ENCODE data around the gene CEMP1. TPM values are rescaled to one million over a fixed set of nuclear protein-coding genes. Genes with fewer than 3 reads are reported as not detected.

Gene CEMP1
- total RNA-seq, 1 donor from 2014 or later = not detected

- Histone ChIP-seq H3K27me3 (ENCODE audit: control insufficient read depth, insufficient read depth, low read length) (no peaks in the 10 kb centered on the region), H3K36me3 (ENCODE audit: control insufficient read depth, insufficient read depth, low read length) (peaks cover 9% of the 10 kb centered on the region), H3K4me3 (ENCODE audit: low read depth, low read length) (peak within 1 kb of the TSS; percentile 97)
- FAIRE-seq (no peak), DNase-seq (ENCODE audit: low read depth) (peak; percentile 70)
- no peak for TF ChIP-seq CTCF (IDR thresholded peaks at IDR 0.05; ENCODE audit: insufficient read depth, low read length, severe bottlenecking)
Measured at GRCh38 chr16:2513405-2514332, 17.5 kb downstream of the CEMP1 start, which contains the start of gene ATP6V0C. Gene ATP6V0C (plus strand): TSS chr16:2513952. CDS start chr16:2514104, 152 bp downstream.

DNA sequence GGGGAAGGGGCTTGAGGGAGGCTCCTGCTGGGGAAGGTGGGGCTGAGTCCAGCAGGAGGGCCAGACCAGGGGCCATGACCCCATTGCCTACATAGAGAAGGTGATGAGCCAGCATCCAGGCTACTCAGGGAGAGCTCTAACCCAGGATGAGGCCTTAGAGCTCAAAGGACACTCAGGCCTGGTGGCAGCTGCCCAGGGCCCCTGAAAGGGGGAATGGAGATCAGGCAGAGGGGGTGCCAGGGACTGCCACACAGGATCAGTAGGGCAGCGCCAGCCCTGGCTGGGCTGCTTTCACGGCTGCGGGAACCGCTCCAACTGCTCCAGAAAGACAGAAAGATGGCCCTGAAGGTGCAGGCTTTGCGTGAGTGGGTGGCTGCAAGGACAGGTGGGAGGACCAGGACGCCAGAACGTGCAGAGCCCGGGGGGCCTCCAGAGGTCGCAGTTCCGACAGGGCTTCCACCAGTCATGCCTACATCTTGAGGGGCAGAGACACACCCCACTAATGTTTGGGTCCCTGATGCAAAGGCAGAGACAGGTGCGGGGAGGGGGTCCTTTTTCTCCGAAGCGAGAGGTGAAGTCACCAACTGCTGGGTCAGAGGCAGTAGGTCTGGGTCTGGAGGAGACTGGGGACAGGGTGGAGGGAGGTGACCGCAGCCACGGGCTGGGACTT lies 18.3 kb downstream of the CEMP1 start:
- DNase-seq (ENCODE audit: low read depth) (no peak), FAIRE-seq (no peak)
- Histone ChIP-seq H3K27me3 (ENCODE audit: control insufficient read depth, insufficient read depth, low read length) (no peaks in the 10 kb centered on the region), H3K4me3 (ENCODE audit: low read depth, low read length) (peak overlapping the region; percentile 97), H3K36me3 (ENCODE audit: control insufficient read depth, insufficient read depth, low read length) (peaks cover 7% of the 10 kb centered on the region)
- TF ChIP-seq CTCF (IDR thresholded peaks at IDR 0.05; ENCODE audit: insufficient read depth, low read length, severe bottlenecking) = no peak

DNA sequence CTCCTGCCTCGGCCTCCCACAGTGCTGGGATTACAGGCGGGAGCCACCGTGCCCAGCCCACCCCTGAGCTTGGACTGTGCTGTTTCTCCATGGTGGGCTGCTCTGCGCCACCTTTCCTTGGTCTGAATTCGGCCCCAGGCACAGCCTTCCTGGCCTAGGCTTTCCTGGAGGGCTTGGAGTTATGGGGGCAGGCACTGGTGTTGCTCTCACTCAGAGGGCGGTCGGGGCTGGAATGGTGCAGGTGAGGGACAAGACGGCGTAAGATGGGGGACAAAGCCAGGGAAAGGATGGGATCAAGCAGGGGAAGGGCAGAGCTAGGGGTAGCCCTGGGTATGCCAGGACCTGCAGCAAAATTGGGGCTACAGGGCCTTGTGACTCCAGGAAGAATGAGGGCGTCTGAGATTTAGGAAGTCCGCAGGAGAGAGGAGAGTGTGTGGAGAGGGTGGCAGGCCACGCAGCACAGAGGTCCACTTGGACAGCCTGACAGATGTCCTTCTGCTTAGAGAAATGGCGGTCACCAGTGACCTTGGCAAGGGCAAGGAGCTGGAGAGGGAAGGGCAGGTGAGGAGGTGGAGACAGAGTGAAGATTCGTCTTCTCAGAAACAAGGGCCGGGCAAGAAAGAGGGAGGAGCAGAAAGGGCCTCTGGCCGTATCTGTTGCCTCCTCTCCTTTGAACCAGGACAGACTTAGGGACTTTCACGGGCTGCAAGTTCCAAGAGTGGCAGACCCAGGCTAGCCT lies 19.0 kb downstream of the CEMP1 start:
- Histone ChIP-seq H3K36me3 (ENCODE audit: control insufficient read depth, insufficient read depth, low read length) (peaks cover 7% of the 10 kb centered on the region), H3K4me3 (ENCODE audit: low read depth, low read length) (no peak overlapping the region), H3K27me3 (ENCODE audit: control insufficient read depth, insufficient read depth, low read length) (no peaks in the 10 kb centered on the region)
- no peak for TF ChIP-seq CTCF (IDR thresholded peaks at IDR 0.05; ENCODE audit: insufficient read depth, low read length, severe bottlenecking)
- no peak for DNase-seq (ENCODE audit: low read depth)
- FAIRE-seq = no peak

DNA sequence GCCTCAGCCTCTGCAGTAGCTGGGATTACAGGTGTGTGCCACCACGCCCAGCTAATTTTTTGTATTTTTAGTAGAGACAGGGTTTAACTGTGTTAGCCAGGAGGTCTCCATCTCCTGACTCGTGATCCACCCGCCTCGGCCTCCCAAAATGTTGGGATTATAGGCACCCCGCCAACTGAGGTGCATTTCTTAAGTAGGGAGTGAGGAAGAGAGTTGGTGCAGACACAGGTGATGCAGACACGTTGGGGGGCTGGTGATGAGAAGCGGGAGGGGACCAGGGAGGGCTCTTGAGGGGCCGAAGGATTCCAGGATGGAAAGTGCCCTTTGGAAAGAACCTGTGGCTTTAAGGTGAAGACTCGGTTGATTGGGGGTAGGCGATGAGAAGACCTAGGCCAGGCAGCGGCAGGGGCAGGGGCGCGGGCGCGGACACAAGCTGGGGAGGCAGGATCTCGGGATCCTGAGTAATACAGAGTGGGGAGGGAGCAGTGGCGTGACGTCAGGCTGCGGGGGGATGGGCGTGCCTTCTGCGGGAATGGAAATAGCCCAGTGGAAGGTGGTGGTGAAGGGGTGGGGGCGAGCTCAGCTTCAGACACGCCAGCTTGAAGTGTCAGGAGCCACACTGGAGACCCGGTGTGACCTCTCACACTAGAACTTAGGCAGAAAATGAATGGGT lies 19.9 kb downstream of the CEMP1 start:
- TF ChIP-seq CTCF (IDR thresholded peaks at IDR 0.05; ENCODE audit: insufficient read depth, low read length, severe bottlenecking) = no peak
- Histone ChIP-seq H3K27me3 (ENCODE audit: control insufficient read depth, insufficient read depth, low read length) (no peaks in the 10 kb centered on the region), H3K36me3 (ENCODE audit: control insufficient read depth, insufficient read depth, low read length) (peaks cover 5% of the 10 kb centered on the region), H3K4me3 (ENCODE audit: low read depth, low read length) (no peak overlapping the region)
- peak; percentile 42 for DNase-seq (ENCODE audit: low read depth)
- no peak for FAIRE-seq

DNA sequence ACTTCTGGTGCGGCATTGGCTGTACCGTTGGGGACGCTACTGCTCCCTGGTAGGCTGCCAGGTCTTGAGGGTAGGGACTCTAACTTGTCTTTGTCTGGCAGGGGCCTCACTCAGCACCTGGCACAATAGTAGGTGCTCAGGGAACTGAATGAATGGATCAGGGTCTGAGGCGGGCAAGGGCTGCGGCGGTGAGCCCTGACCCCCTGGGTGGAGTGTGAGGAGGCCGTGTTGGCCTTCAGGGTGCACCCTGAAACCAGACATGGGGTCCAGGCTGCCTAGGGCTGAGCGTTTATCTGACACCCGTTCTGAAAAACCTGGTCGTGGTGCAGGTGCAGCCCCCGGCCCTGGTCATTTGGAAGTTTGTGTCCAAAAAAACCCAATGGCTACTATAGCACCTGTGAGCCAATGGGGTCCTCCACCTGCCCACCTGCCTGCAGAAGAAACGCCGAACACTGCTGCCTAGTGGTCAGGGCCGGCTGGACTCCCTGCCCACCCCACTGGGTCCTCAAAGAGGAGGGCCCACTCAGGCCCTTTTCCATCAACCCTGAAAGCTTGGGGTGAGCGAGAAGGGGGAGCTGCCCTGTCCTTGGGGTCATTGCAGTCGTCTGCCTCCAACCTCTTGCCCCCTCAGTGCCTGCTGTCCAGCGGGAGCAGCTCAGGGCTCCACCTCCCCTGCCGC lies 22.3 kb downstream of the CEMP1 start:
- no peak for DNase-seq (ENCODE audit: low read depth)
- no peak for TF ChIP-seq CTCF (IDR thresholded peaks at IDR 0.05; ENCODE audit: insufficient read depth, low read length, severe bottlenecking)
- H3K36me3 ChIP-seq (ENCODE audit: control insufficient read depth, insufficient read depth, low read length) = no peaks in the 10 kb centered on the region
- H3K27me3 ChIP-seq (ENCODE audit: control insufficient read depth, insufficient read depth, low read length) = no peaks in the 10 kb centered on the region
- no peak for FAIRE-seq
- H3K4me3 ChIP-seq (ENCODE audit: low read depth, low read length) = no peak overlapping the region

All from bronchial epithelial cell (primary cell).